CD14-positive monocyte (primary cell): ENCODE measurements around the gene CHIT1. TPM values are rescaled to one million over a fixed set of nuclear protein-coding genes. Genes with fewer than 3 reads are reported as not detected.

ENCODE experiments used
- DNase-seq, 3 donors: peaks; one replicate each; pipeline ENCODE4 v3.0.0-alpha.2; 2011 to 2022
- H2AFZ ChIP-seq: 2 replicates; pipeline ENCODE4 v1.6.0; 2012; ENCODE audit warnings: mild to moderate bottlenecking, low read depth, low read length, inconsistent platforms; ENCODE audit not compliant: insufficient read depth, poor library complexity, severe bottlenecking
- H3K27ac ChIP-seq, 2 donors: 1 replicate in 1 of 2; 2 replicates in 1 of 2; pipeline ENCODE4 v1.5.1; 2012 to 2013; ENCODE audit warnings: low read length in 2 of 2, control low read depth in 1 of 2, inconsistent platforms in 1 of 2, low read depth in 1 of 2, mild to moderate bottlenecking in 1 of 2
- H3K27me3 ChIP-seq, 2 donors: one replicate each; pipeline versions ENCODE4 v1.6.0 to v1.6.1; 2011 to 2013; ENCODE audit warnings: low read length in 2 of 2; ENCODE audit not compliant: control insufficient read depth in 2 of 2, insufficient read depth in 2 of 2
- H3K36me3 ChIP-seq, 2 donors: replicated peaks in 1 of 2; 1 replicate in 1 of 2; 2 replicates in 1 of 2; pipeline versions ENCODE4 v1.5.1 to v1.6.1; 2012 to 2013; ENCODE audit warnings: low read length in 2 of 2, control low read depth in 1 of 2, inconsistent platforms in 1 of 2, mild to moderate bottlenecking in 1 of 2; ENCODE audit not compliant: insufficient read depth in 2 of 2, control insufficient read depth in 1 of 2
- H3K4me1 ChIP-seq, 2 donors: 1 replicate in 1 of 2; 2 replicates in 1 of 2; pipeline versions ENCODE4 v1.5.1 to v1.6.1; 2012 to 2013; ENCODE audit warnings: low read length in 2 of 2, control low read depth in 1 of 2, inconsistent platforms in 1 of 2, mild to moderate bottlenecking in 1 of 2, moderate library complexity in 1 of 2; ENCODE audit not compliant: insufficient read depth in 2 of 2, control insufficient read depth in 1 of 2
- H3K4me2 ChIP-seq: replicated peaks from 2 replicates; pipeline ENCODE3; 2012; ENCODE audit warnings: low read length, moderate library complexity, mild to moderate bottlenecking; ENCODE audit not compliant: poor library complexity, severe bottlenecking; ENCODE audit errors: extremely low read depth
- H3K4me3 ChIP-seq, 3 experiments: fragments of 200-600 bp in 1 of 3; sonication (generic) in 1 of 3; replicated peaks in 1 of 3; 1 replicate in 2 of 3; 2 replicates in 1 of 3; pipeline ENCODE4 v1.5.1; 2011 to 2013; ENCODE audit warnings: low read length in 3 of 3, mild to moderate bottlenecking in 3 of 3, control low read depth in 2 of 3, low read depth in 2 of 3, inconsistent platforms in 1 of 3, moderate library complexity in 1 of 3
- H3K79me2 ChIP-seq: 2 replicates; pipeline ENCODE4 v1.6.0; 2012; ENCODE audit warnings: mild to moderate bottlenecking, control low read depth, inconsistent platforms, low read length, moderate library complexity; ENCODE audit not compliant: insufficient read depth
- H3K9ac ChIP-seq: 2 replicates; pipeline ENCODE4 v1.6.0; 2017; ENCODE audit warnings: low read length, mild to moderate bottlenecking; ENCODE audit not compliant: insufficient read depth, poor library complexity, severe bottlenecking
- H3K9me3 ChIP-seq, 2 donors: replicated peaks in 1 of 2; 1 replicate in 1 of 2; 2 replicates in 1 of 2; pipeline versions ENCODE4 v1.5.1 to v1.6.1; 2012 to 2013; ENCODE audit warnings: low read length in 2 of 2, control low read depth in 1 of 2; ENCODE audit not compliant: control insufficient read depth in 1 of 2, insufficient read depth in 1 of 2
- H4K20me1 ChIP-seq: 2 replicates; pipeline ENCODE4 v1.6.0; 2012; ENCODE audit warnings: mild to moderate bottlenecking, low read length, control low read depth, moderate library complexity; ENCODE audit not compliant: insufficient read depth
- H3K27ac Mint-ChIP-seq, 7 donors: one replicate each; pipeline ENCODE4 v1.8.0; 2020; ENCODE audit warnings: mild to moderate bottlenecking in 7 of 7, mixed read lengths in 7 of 7, moderate library complexity in 6 of 7, inconsistent platforms in 2 of 7
- H3K27me3 Mint-ChIP-seq, 3 donors: one replicate each; pipeline ENCODE4 v1.8.0; 2021 to 2022; ENCODE audit warnings: low read depth in 3 of 3, mild to moderate bottlenecking in 3 of 3, mixed read lengths in 3 of 3, moderate library complexity in 3 of 3, inconsistent platforms in 1 of 3
- H3K36me3 Mint-ChIP-seq, 2 donors: one replicate each; pipeline ENCODE4 v1.8.0; 2020; ENCODE audit warnings: mixed read lengths in 2 of 2, inconsistent platforms in 1 of 2, mild to moderate bottlenecking in 1 of 2
- H3K4me1 Mint-ChIP-seq: one replicate; pipeline ENCODE4 v1.8.0; 2020; ENCODE audit warnings: mild to moderate bottlenecking, mixed read lengths
- H3K4me3 Mint-ChIP-seq, 2 donors: one replicate each; pipeline ENCODE4 v1.8.0; 2020; ENCODE audit warnings: mild to moderate bottlenecking in 2 of 2, mixed read lengths in 2 of 2, moderate library complexity in 1 of 2
- H3K9me3 Mint-ChIP-seq, 7 donors: one replicate each; pipeline ENCODE4 v1.8.0; 2020 to 2022; ENCODE audit warnings: mixed read lengths in 7 of 7, mild to moderate bottlenecking in 6 of 7, moderate library complexity in 6 of 7, inconsistent platforms in 2 of 7
- CTCF ChIP-seq: fragments of 200-600 bp; IDR thresholded peaks from one replicate; pipeline ENCODE4 v1.8.0; 2022; ENCODE audit warnings: antibody characterized with exemption, mild to moderate bottlenecking
- WGBS: methylation state at CpG from one replicate; pipeline ENCODE4 v1.1.5; 2013; ENCODE audit warnings: missing lambda C conversion rate; ENCODE audit not compliant: insufficient coverage; 5-methylcytosine and 5-hydroxymethylcytosine counted together
- intact Hi-C, 2 donors: fragments of 100-400 bp; cut with micrococcal nuclease; formaldehyde crosslinking; loops; one replicate each; pipeline versions ENCODE4 v1.15.0 to v1.15.1; 2023
- polyA plus RNA-seq, 3 donors: library from polyadenylated mRNA; depleted of rRNA in 1 of 3; unstranded in 2 of 3; stranded (reverse) in 1 of 3; fragments of 300-500 nt in 2 of 3; fragments of >200 nt in 1 of 3; fragmentation: Illumina TruSeq in 2 of 3; gene quantifications; 1 replicate in 2 of 3; 2 replicates in 1 of 3; pipeline ENCODE4 v1.2.3, GENCODE V29; 2012 to 2021

CHIT1 gene
- polyA plus RNA-seq, 3 donors, result 0.08 to 0.51 TPM; not detected in 1

GRCh38 chr1:203196371-203196770 lies 33.1 kb downstream of the CHIT1 start:
- Histone ChIP-seq H3K4me3 (no peak overlapping the region), H3K9ac (no peak overlapping the region), H3K4me1 (peaks cover 23 to 25% of the 10 kb centered on the region in 2 donors), H3K27me3 (no peaks in the 10 kb centered on the region), H3K27ac (no peak overlapping the region), H2AFZ (no peak overlapping the region), H3K9me3 (peaks cover 0 to 3% of the 10 kb centered on the region in 2 donors), H3K4me2 (no peak overlapping the region), H3K36me3 (no peaks in the 10 kb centered on the region), H4K20me1 (no peaks in the 10 kb centered on the region), H3K79me2 (no peaks in the 10 kb centered on the region)
- no peak for TF ChIP-seq CTCF
- no peak for DNase-seq
- Mint-ChIP-seq H3K9me3 (peaks cover 0 to 6% (median 3%) of the 10 kb centered on the region in 7 donors), H3K4me3 (no peak overlapping the region), H3K27ac (no peak overlapping the region), H3K4me1 (peaks cover 34% of the 10 kb centered on the region), H3K27me3 (peaks cover 0 to 7% (median 0%) of the 10 kb centered on the region in 3 donors), H3K36me3 (peaks cover 0 to 8% of the 10 kb centered on the region in 2 donors)
- intact Hi-C loops, result no loop called here
- 89% methylated on average over 3 of the region's 3 CpGs for WGBS

- Histone ChIP-seq H3K27me3 (no peaks in the 10 kb centered on the region), H3K4me1 (peaks cover 8 to 16% of the 10 kb centered on the region in 2 donors), H3K4me2 (no peak overlapping the region), H3K36me3 (no peaks in the 10 kb centered on the region), H3K4me3 (no peak overlapping the region), H3K9me3 (no peaks in the 10 kb centered on the region), H4K20me1 (no peaks in the 10 kb centered on the region), H3K79me2 (no peaks in the 10 kb centered on the region), H3K27ac (no peak overlapping the region), H3K9ac (no peak overlapping the region), H2AFZ (no peak overlapping the region)
- H3K9me3 Mint-ChIP-seq, result no peaks in the 10 kb centered on the region
- no peak for DNase-seq
- 100% methylated on average over 1 of the region's 2 CpGs for WGBS
- no peaks in the 10 kb centered on the region for H3K36me3 Mint-ChIP-seq
- no peak for TF ChIP-seq CTCF
- intact Hi-C loops, result no loop called here
- H3K4me1 Mint-ChIP-seq, result peaks cover 22% of the 10 kb centered on the region
- no peak overlapping the region for H3K27ac Mint-ChIP-seq
- no peak overlapping the region for H3K4me3 Mint-ChIP-seq
- H3K27me3 Mint-ChIP-seq, result peaks cover 3 to 16% (median 3%) of the 10 kb centered on the region in 3 donors
These were observed 38.5 kb downstream of the CHIT1 start for GRCh38 chr1:203190949-203191348.
